ENCODE measurements around the gene BLOC1S5. TPM values are rescaled to one million over a fixed set of nuclear protein-coding genes. Genes with fewer than 3 reads are reported as not detected.

Gene BLOC1S5
- total and polyA plus RNA-seq, 2 of the 13 experiments (the other 11 are each of a cell fraction or from before 2014, with no cell fraction given), result 10.5 to 41.5 TPM

DNA sequence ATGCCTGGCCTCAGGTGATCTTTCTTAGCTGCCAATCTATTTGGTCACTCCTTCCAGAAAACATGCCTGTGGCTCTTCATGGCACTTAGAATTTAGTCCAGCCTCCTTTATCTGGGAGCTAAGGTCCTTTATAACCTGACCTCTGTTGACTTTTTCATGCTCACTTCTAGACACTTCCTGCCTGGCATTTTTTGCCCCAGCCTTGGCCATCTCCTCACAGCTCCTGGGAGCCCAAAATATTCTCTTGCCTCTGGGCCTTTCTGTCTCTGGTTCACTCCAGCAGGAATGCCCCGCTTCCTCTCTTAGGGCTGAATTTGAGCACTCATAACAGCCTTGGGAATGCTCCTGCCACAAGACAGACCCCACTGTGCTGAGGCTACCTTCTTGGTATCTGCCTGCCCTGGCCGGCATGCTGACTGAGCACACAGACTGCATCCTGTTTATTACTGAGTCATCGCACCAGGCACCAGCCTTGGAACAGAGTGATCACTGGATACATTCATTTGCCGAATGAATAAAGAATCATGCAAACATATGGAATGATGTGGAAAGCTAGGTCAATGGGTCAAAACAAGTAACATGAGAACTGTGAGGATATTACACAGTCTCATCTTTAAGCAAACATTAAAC, 44.0 kb upstream of the BLOC1S5 start (continued):
- no peak for TF ChIP-seq ZNF75D (CRISPR knock-in tag; IDR thresholded peaks at IDR 0.05; ENCODE audit: borderline replicate concordance)
- peak; percentile 60; the same call in 1 of the 2 replicates for TF ChIP-seq ZNF205 (CRISPR knock-in tag; IDR thresholded peaks at IDR 0.05)
- TF ChIP-seq HMG20A (CRISPR knock-in tag; IDR thresholded peaks at IDR 0.05; ENCODE audit: borderline replicate concordance), result peak; percentile 70; the same call in 1 of the 2 replicates
- TF ChIP-seq CC2D1A (CRISPR knock-in tag; IDR thresholded peaks at IDR 0.05), result no peak
- no peak for TF ChIP-seq NFIB (CRISPR knock-in tag; IDR thresholded peaks at IDR 0.05; ENCODE audit: borderline replicate concordance)
- TF ChIP-seq TOPORS (CRISPR knock-in tag; IDR thresholded peaks at IDR 0.05), result no peak
- TF ChIP-seq, protein P1, sequence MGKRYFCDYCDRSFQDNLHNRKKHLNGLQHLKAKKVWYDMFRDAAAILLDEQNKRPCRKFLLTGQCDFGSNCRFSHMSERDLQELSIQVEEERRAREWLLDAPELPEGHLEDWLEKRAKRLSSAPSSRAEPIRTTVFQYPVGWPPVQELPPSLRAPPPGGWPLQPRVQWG (CRISPR knock-in tag; IDR thresholded peaks at IDR 0.05; ENCODE audit: borderline replicate concordance, low read depth), result no peak
- TF ChIP-seq ZFP41 (CRISPR knock-in tag; IDR thresholded peaks at IDR 0.05; ENCODE audit: borderline replicate concordance), result no peak
- TF ChIP-seq, protein P2, sequence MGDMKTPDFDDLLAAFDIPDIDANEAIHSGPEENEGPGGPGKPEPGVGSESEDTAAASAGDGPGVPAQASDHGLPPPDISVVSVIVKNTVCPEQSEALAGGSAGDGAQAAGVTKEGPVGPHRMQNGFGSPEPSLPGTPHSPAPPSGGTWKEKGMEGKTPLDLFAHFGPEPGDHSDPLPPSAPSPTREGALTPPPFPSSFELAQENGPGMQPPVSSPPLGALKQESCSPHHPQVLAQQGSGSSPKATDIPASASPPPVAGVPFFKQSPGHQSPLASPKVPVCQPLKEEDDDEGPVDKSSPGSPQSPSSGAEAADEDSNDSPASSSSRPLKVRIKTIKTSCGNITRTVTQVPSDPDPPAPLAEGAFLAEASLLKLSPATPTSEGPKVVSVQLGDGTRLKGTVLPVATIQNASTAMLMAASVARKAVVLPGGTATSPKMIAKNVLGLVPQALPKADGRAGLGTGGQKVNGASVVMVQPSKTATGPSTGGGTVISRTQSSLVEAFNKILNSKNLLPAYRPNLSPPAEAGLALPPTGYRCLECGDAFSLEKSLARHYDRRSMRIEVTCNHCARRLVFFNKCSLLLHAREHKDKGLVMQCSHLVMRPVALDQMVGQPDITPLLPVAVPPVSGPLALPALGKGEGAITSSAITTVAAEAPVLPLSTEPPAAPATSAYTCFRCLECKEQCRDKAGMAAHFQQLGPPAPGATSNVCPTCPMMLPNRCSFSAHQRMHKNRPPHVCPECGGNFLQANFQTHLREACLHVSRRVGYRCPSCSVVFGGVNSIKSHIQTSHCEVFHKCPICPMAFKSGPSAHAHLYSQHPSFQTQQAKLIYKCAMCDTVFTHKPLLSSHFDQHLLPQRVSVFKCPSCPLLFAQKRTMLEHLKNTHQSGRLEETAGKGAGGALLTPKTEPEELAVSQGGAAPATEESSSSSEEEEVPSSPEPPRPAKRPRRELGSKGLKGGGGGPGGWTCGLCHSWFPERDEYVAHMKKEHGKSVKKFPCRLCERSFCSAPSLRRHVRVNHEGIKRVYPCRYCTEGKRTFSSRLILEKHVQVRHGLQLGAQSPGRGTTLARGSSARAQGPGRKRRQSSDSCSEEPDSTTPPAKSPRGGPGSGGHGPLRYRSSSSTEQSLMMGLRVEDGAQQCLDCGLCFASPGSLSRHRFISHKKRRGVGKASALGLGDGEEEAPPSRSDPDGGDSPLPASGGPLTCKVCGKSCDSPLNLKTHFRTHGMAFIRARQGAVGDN (CRISPR knock-in tag; IDR thresholded peaks at IDR 0.05), result peak; percentile 25; the same call in 1 of the 2 replicates
- TF ChIP-seq RARA (CRISPR knock-in tag; IDR thresholded peaks at IDR 0.05), result peak; percentile 80
- TF ChIP-seq MAFK (conservative IDR thresholded peaks at IDR 0.05 in 1 of 2, IDR thresholded peaks at IDR 0.05 in 1 of 2; ENCODE audit: low read length in 2 of 2), result peak; percentile 80 to 93
- TF ChIP-seq, protein P3, sequence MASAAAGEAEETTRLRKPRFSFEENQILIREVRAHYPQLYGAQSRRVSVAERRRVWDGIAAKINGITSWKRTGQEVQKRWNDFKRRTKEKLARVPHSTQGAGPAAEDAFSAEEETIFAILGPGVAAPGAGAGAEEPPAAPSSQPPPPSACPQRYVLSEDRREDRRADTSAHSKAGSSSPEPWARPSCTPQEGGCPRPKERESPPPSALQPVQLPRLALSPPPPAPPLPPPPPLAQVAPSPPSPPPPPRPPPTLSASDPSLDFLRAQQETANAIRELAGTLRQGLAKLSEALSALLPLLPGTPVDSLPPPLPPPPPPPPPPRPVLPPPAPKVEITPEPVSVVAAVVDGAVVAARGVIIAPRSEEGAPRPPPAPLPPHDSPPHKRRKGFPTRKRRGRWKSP (CRISPR knock-in tag; IDR thresholded peaks at IDR 0.05), result peak; percentile 47; the same call in 1 of the 2 replicates
- TF ChIP-seq, protein P4, sequence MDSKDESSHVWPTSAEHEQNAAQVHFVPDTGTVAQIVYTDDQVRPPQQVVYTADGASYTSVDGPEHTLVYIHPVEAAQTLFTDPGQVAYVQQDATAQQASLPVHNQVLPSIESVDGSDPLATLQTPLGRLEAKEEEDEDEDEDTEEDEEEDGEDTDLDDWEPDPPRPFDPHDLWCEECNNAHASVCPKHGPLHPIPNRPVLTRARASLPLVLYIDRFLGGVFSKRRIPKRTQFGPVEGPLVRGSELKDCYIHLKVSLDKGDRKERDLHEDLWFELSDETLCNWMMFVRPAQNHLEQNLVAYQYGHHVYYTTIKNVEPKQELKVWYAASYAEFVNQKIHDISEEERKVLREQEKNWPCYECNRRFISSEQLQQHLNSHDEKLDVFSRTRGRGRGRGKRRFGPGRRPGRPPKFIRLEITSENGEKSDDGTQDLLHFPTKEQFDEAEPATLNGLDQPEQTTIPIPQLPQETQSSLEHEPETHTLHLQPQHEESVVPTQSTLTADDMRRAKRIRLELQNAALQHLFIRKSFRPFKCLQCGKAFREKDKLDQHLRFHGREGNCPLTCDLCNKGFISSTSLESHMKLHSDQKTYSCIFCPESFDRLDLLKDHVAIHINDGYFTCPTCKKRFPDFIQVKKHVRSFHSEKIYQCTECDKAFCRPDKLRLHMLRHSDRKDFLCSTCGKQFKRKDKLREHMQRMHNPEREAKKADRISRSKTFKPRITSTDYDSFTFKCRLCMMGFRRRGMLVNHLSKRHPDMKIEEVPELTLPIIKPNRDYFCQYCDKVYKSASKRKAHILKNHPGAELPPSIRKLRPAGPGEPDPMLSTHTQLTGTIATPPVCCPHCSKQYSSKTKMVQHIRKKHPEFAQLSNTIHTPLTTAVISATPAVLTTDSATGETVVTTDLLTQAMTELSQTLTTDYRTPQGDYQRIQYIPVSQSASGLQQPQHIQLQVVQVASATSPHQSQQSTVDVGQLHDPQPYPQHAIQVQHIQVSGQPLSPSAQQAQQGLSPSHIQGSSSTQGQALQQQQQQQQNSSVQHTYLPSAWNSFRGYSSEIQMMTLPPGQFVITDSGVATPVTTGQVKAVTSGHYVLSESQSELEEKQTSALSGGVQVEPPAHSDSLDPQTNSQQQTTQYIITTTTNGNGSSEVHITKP (CRISPR knock-in tag; IDR thresholded peaks at IDR 0.05; ENCODE audit: low read depth), result no peak
- 0 out of 2 replicates have a peak, but pooled peaks have one; percentile 11 for TF ChIP-seq SMAD3 (CRISPR knock-in tag; IDR thresholded peaks at IDR 0.05)
- TF ChIP-seq TEAD3 (CRISPR knock-in tag; optimal IDR thresholded peaks at IDR 0.05; ENCODE audit: borderline replicate concordance), result peak; percentile 89
- no peak for TF ChIP-seq MBNL3 (CRISPR knock-in tag; conservative IDR thresholded peaks at IDR 0.05)
- no peak for TF ChIP-seq ZNF572 (CRISPR knock-in tag; IDR thresholded peaks at IDR 0.05)
- TF ChIP-seq HOXA7 (CRISPR knock-in tag; IDR thresholded peaks at IDR 0.05), result no peak
- TF ChIP-seq, protein P5, sequence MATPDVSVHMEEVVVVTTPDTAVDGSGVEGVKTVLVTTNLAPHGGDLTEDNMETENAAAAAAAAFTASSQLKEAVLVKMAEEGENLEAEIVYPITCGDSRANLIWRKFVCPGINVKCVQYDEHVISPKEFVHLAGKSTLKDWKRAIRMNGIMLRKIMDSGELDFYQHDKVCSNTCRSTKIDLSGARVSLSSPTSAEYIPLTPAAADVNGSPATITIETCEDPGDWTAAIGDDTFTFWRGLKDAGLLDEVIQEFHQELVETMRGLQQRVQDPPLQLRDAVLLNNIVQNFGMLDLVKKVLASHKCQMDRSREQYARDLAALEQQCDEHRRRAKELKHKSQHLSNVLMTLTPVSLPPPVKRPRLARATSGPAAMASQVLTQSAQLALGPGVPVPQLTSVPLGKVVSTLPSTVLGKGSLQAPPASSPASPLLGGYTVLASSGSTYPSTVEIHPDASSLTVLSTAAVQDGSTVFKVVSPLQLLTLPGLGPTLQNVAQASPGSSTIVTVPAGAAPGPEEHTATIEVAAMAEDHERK (CRISPR knock-in tag; IDR thresholded peaks at IDR 0.05; ENCODE audit: low read depth), result 0 out of 2 replicates have a peak, but pooled peaks have one; percentile 31
